Regular cardiac myocyte (primary cell): ENCODE data around the gene STAT6. TPM values are rescaled to one million over a fixed set of nuclear protein-coding genes. Genes with fewer than 3 reads are reported as not detected.

Source experiments
- total RNA-seq: library from RNA; depleted of rRNA; stranded (reverse); fragments of >200 nt; gene quantifications from 2 replicates; pipeline ENCODE4 v1.2.3, GENCODE V29; 2014

Gene STAT6, protein sequence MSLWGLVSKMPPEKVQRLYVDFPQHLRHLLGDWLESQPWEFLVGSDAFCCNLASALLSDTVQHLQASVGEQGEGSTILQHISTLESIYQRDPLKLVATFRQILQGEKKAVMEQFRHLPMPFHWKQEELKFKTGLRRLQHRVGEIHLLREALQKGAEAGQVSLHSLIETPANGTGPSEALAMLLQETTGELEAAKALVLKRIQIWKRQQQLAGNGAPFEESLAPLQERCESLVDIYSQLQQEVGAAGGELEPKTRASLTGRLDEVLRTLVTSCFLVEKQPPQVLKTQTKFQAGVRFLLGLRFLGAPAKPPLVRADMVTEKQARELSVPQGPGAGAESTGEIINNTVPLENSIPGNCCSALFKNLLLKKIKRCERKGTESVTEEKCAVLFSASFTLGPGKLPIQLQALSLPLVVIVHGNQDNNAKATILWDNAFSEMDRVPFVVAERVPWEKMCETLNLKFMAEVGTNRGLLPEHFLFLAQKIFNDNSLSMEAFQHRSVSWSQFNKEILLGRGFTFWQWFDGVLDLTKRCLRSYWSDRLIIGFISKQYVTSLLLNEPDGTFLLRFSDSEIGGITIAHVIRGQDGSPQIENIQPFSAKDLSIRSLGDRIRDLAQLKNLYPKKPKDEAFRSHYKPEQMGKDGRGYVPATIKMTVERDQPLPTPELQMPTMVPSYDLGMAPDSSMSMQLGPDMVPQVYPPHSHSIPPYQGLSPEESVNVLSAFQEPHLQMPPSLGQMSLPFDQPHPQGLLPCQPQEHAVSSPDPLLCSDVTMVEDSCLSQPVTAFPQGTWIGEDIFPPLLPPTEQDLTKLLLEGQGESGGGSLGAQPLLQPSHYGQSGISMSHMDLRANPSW
- total RNA-seq = 56.0 and 58.1 TPM in 2 replicates

GRCh38 chr12:57111031-57111734 is at the start of gene STAT6:
TSS of gene STAT6 (minus strand) at chr12:57111362. CDS start at chr12:57108278, 3,084 bp downstream.

GRCh38 chr12:57146961-57147944 is 36.1 kb upstream of the STAT6 start, which contains the start of gene LRP1-AS:
TSS of gene LRP1-AS (minus strand) at chr12:57147619.

GRCh38 chr12:57127726-57128518 is 16.8 kb upstream of the STAT6 start, which contains the start of gene LRP1:
TSS of gene LRP1 (plus strand) at chr12:57128483. CDS start at chr12:57128965, 482 bp downstream.

GRCh38 chr12:57088354-57089270 is 22.6 kb downstream of the STAT6 start, which contains the start of gene NAB2:
TSS of gene NAB2 (plus strand) at chr12:57089114. CDS start at chr12:57089272, 158 bp downstream.

DNA sequence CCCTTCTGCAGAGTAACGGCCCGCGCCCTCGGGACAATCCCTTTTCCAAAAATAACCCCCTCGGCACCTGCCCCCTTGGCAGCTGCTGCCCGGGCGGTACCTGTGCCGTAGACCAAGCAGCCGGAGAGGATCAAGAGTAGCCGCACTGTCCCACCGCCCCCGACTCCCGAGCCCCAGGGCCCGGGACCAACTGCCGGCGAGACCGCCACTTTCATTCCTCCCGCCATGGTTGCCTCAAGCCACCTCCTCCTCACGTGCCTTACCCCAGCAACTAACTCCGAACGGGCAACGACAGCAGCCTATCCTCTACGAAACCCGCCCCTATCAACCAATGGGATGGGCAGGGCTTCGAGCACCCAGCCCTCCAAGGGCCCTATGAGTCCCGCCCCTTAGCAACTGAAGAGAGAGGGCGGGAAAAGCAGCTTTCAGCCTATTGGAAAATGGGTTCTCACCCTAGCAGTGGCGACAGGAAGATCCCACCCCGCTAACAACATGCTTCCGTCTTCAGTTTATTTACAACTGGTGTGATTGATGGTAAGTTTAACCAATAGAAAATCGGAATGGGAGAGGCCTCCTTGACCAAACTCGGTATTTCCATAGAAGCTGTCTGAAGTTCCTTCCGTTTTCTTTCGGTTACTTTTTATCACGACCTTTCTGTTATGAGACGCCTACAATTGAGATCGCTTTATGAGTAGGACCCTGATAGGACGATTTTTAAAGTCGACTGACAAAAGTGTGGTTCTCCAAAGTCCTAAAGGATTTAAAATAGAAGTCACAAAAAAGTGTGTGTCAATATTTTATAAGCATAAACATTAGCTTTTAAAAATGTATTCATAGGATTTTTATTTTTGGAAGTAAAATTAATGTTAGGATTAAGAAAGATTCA is 32.4 kb downstream of the STAT6 start, which contains the start of gene NEMP1:
NEMP1 (minus strand) TSS at position 273 of the 886 bp plus-strand sequence; CDS start at position 227, 46 bp downstream.

GRCh38 chr12:57049890-57050289 is 61.3 kb downstream of the STAT6 start, which contains the start of gene MYO1A:
TSS of gene MYO1A (minus strand) at chr12:57050129. CDS start at chr12:57048323, 1,806 bp downstream.

Other genes starting within 250 kb of the STAT6 start
- not detected in 2 replicates for gene SDR9C7, start 177.0 kb downstream of the STAT6 start, total RNA-seq
- gene RDH16, start 153.8 kb downstream of the STAT6 start, total RNA-seq = under 0.01 TPM in 2 replicates
- gene ZBTB39, start 104.8 kb downstream of the STAT6 start, total RNA-seq = 2.5 and 3.8 TPM in 2 replicates
- gene TAC3, start 94.8 kb downstream of the STAT6 start, total RNA-seq = 2.8 TPM in 1 of 2 replicates, not detected in the other
- under 0.01 TPM in 1 of 2 replicates, not detected in the other for gene MYO1A, start 61.2 kb downstream of the STAT6 start, total RNA-seq
- 4.8 and 13.2 TPM in 2 replicates for gene NEMP1, start 32.6 kb downstream of the STAT6 start, total RNA-seq
- gene NAB2, start 22.2 kb downstream of the STAT6 start, total RNA-seq = 49.6 and 63.6 TPM in 2 replicates
- 202 and 326 TPM in 2 replicates for gene LRP1, start 17.1 kb upstream of the STAT6 start, total RNA-seq
- gene LRP1-AS, start 36.3 kb upstream of the STAT6 start, total RNA-seq = 0.19 TPM in 1 of 2 replicates, not detected in the other
- gene NXPH4, start 105.4 kb upstream of the STAT6 start, total RNA-seq = 4.4 and 9.6 TPM in 2 replicates
- 174 and 252 TPM in 2 replicates for gene SHMT2, start 118.3 kb upstream of the STAT6 start, total RNA-seq
- 0.19 and 1.1 TPM in 2 replicates for gene STAC3, start 139.8 kb upstream of the STAT6 start, total RNA-seq